NCI-H1694 treated with DMSO at 0.1 percent for 48 hours (cell line): ENCODE data around the gene PSKH1.
"Not testable (repeated sequence)": the region's sequence is repeated elsewhere in the genome, so short reads cannot be mapped to it uniquely, and the experiment has no call there.

Experiments
- DNase-seq: peaks from one replicate; lab custom pipeline; 2025; lab: John Stamatoyannopoulos, UW

PSKH1 gene

GRCh38 chr16:67892899-67893742, at the start of gene PSKH1:
Gene PSKH1, plus strand, starts transcription at chr16:67893254. Its CDS starts 15,496 bp downstream, at chr16:67908750.
- peak; percentile 86 for DNase-seq

- no peak for DNase-seq
Measured at GRCh38 chr16:67843343-67843765, 49.7 kb upstream of the PSKH1 start.

- DNase-seq, result no peak
Measured at GRCh38 chr16:67844497-67844896, 48.6 kb upstream of the PSKH1 start.

- DNase-seq, result no peak
Measured at GRCh38 chr16:67845291-67846062, 47.6 kb upstream of the PSKH1 start.

- DNase-seq, result no peak
Measured at GRCh38 chr16:67846063-67846319, 47.1 kb upstream of the PSKH1 start.

GRCh38 chr16:67846320-67847063, 46.6 kb upstream of the PSKH1 start, which contains the start of gene NUTF2:
Gene NUTF2, plus strand, starts transcription at chr16:67846933. Its CDS starts 18,198 bp downstream, at chr16:67865131.
- peak; percentile 86 for DNase-seq

GRCh38 chr16:67847064-67847861, 45.8 kb upstream of the PSKH1 start, which contains the start of gene CENPT:
Gene CENPT, minus strand, starts transcription at chr16:67847693. Its CDS starts 13,834 bp downstream, at chr16:67833859.
- peak; percentile 31 for DNase-seq

GRCh38 chr16:67848118-67848517, 44.9 kb upstream of the PSKH1 start:
- DNase-seq, result no peak

GRCh38 chr16:67853670-67854069, 39.4 kb upstream of the PSKH1 start:
- no peak for DNase-seq

GRCh38 chr16:67855789-67856188, 37.3 kb upstream of the PSKH1 start:
- DNase-seq, result no peak

- no peak for DNase-seq
Measured at GRCh38 chr16:67856927-67857546, 36.0 kb upstream of the PSKH1 start.

- no peak for DNase-seq
Measured at GRCh38 chr16:67857547-67858233, 35.4 kb upstream of the PSKH1 start.

- DNase-seq, result no peak
Measured at GRCh38 chr16:67858500-67858899, 34.6 kb upstream of the PSKH1 start.

- DNase-seq, result no peak
Measured at GRCh38 chr16:67860589-67861398, 32.3 kb upstream of the PSKH1 start.

- no peak for DNase-seq
Measured at GRCh38 chr16:67861877-67862276, 31.2 kb upstream of the PSKH1 start.

GRCh38 chr16:67862623-67863583, 30.2 kb upstream of the PSKH1 start:
- no peak for DNase-seq

- not testable (repeated sequence) for DNase-seq
Measured at GRCh38 chr16:67864044-67864443, 29.0 kb upstream of the PSKH1 start.

- DNase-seq, result no peak
Measured at GRCh38 chr16:67864594-67864993, 28.5 kb upstream of the PSKH1 start.
